ENCODE results near the gene HIPK1.

DNA sequence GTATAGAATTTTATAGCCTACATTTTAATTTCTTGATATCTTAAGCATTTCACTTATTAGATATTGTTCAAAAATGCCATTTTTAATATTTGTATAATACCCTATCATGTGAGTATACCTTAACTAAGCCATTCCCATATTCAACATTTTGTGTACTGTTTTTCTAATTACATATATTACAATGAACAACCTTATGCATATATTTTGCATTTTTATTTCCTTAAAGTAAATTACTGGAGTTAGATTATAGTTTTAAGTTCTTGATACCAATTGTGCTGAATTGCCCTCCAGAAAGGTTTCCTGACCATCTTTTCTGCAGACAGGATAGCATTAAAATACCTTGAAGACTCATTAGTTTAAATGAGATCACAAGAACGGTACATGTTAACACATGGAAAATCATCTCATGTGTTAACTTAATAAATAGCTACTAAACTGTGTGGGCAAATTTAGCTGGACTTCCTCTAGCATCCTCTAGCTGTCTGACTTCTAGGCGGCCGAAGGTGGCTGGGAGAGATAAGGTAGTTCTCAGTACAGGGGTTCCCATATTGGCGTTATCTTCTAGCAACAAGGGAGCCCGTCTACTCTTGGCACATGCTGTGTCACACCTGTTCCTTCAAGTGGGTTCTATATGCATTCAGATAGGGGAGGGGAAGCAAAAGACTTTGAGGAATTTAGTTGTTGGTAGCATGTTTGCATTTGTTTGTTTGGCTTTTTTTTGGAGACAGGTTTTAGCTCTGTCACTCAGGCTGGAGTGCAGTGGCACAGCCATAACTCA lies 15.0 kb upstream of the HIPK1 start:
- TF ChIP-seq SIN3A (IDR thresholded peaks at IDR 0.05; ENCODE audit: borderline replicate concordance, insufficient read depth, low read depth, low read length), result no peak
- no peak for TF ChIP-seq CTCF (IDR thresholded peaks at IDR 0.05)

All from Panc1 (cell line).